ENCODE measurements around the gene ZCCHC14.
"Not testable (repeated sequence)": the region's sequence is repeated elsewhere in the genome, so short reads cannot be mapped to it uniquely, and the experiment has no call there.

The ZCCHC14 gene

DNA sequence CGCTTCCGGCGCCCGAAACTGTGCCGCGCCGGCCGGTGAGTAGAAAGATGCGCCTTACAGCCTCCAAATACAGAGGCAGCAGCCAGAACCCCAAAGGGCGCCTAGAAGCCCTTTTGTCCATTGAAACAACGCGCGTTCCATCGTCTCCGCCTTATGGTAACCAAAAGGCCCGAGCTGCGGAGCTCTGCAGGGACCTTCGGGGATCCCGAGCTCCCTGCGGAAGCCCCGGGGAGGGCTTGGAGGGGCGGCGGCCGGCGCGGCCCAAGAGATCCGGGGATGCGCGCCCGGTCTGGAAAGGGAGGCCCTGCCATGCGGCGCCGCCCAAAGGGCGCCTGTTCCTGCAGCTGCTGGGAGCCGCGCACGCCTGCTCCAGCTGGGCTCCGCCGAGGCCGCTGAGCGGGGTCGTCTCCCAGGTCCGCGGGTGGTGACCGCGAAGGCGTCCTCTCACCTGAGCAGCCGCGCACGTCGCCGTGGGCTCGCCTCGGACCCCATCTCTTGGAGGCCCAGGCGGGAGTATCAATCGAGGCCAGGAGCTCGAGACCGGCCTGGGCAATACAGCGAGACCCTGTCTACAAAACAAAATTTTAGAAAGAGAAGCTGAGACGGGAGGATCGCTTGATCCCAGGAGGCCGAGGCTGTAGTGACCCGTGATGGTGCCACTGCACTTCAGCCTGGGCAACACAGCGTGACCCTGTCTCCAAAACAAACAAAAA is 108.5 kb downstream of the ZCCHC14 start:
- Histone ChIP-seq H3K9ac (peak overlapping the region; percentile 82 to 95 (median 88)), H3K4me2 (peak overlapping the region; percentile 72 to 97 (median 88)), H3K9me3 (replicated peaks in 1 of 11) (no peaks in the 10 kb centered on the region), H4K20me1 (peaks cover 32 to 39% (median 37%) of the 10 kb centered on the region in 11 experiments; a peak in 21 of 22 replicates), H3K27me3 (no peaks in the 10 kb centered on the region), H3K36me3 (peaks cover 0 to 7% (median 1%) of the 10 kb centered on the region in 11 experiments; a peak in 5 of 22 replicates), H3K4me3 (peak overlapping the region; percentile 60 to 88 (median 78)), H3K4me1 (peaks cover 67 to 77% (median 71%) of the 10 kb centered on the region in 10 experiments), H3K27ac (peak overlapping the region; percentile 77 to 95 (median 91))
- no peak for TF ChIP-seq Cebpa-rat (IDR thresholded peaks at IDR 0.05)

DNA sequence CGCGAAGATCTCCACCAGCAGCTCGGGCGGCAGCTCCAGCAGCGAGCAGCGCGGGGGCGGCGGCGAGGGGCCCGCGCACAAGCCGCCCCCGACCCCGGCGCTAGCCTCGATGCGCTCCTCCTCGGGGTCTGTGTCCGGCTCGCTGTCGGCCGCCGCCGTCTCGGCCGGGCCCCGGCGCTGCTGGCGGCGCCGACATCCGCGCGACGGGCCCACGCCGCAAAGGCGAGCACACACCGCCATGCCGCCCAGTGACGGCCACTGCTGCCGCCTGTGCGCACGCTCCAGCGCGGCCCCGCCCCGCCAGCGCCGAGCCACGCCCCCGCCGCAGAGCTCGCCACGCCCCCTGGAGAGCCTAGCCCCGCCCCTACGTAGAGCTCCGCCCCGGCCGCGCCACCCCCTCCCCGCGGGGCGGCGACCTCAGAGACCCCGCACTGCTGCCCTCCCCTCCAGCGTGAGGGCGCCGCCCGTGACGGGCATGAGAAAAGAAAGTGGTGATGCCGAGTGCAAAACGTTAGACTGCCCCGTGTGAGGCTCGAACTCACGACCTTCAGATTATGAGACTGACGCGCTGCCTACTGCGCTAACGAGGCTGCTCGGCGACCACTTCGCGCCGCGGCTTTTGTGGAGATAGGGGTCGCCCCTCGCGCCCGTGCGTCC is 109.2 kb downstream of the ZCCHC14 start, which contains the start of gene FBXO31:
Gene FBXO31 (minus strand): TSS at position 272 of the 657 bp plus-strand sequence. CDS start 32 bp downstream, at position 240.
- Histone ChIP-seq H3K4me1 (peaks cover 62 to 71% (median 65%) of the 10 kb centered on the region in 10 experiments), H3K4me3 (peak within 1 kb of the TSS; percentile 60 to 88 (median 78)), H3K27me3 (no peaks in the 10 kb centered on the region), H3K9me3 (replicated peaks in 1 of 11) (no peaks in the 10 kb centered on the region), H3K4me2 (peak within 1 kb of the TSS; percentile 84 to 99 (median 92)), H3K36me3 (peaks cover 0 to 11% (median 6%) of the 10 kb centered on the region in 11 experiments; a peak in 6 of 22 replicates), H4K20me1 (peaks cover 36 to 46% (median 44%) of the 10 kb centered on the region in 11 experiments; a peak in 21 of 22 replicates), H3K9ac (peak within 1 kb of the TSS; percentile 82 to 95 (median 88)), H3K27ac (peak within 1 kb of the TSS; percentile 77 to 95 (median 91))
- TF ChIP-seq Cebpa-rat (IDR thresholded peaks at IDR 0.05): no peak

DNA sequence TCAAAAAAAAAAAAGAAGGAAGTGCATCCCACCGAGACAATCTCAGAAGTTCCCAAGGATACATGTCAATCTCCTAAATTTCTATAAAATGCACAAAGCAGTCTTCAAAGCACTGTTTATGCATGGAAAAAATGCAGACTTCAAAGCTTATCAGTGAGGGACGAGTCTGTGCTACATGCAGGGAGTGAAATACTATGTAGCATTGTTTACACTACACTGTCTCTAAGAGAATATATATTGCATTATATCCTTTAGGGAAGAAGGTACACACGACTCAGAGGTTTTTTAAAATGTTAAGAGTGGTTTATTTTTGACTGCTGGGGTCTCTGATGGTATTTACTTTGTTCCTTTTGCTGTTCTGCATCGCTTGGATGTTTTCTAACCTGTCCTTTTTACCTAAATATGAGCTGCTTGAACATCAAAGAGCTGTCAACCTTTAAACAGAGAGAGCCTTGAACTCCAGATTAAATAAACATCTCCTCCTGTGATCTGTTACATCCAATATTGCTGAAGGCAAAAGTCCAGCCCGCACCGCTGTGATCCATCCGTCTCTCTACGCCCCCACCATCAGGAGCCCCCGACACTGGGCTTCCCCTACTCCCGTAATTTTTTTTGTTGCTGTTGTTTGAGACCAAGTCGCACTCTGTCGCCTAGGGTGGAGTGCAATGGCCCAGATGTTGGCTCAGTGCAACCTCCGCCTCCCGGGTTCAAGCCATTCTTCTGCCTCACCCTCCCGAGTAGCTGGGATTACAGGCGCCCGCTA is 110.6 kb downstream of the ZCCHC14 start:
- Histone ChIP-seq H3K27me3 (peaks cover 0 to 3% (median 0%) of the 10 kb centered on the region in 11 experiments; a peak in 1 of 22 replicates), H3K4me1 (peaks cover 52 to 58% (median 55%) of the 10 kb centered on the region in 10 experiments), H4K20me1 (peaks cover 45 to 60% (median 58%) of the 10 kb centered on the region in 11 experiments; a peak in 21 of 22 replicates), H3K36me3 (peaks cover 0 to 24% (median 11%) of the 10 kb centered on the region in 11 experiments; a peak in 11 of 22 replicates), H3K4me2 (peak overlapping the region; percentile 84 to 99 (median 92)), H3K9me3 (replicated peaks in 1 of 11) (no peaks in the 10 kb centered on the region), H3K27ac (peak overlapping the region in 10 of 11 experiments; percentile 85 to 95 (median 92); a peak in 19 of 22 replicates), H3K9ac (peak overlapping the region; percentile 82 to 95 (median 88)), H3K4me3 (peak overlapping the region; percentile 60 to 88 (median 78))
- no peak for TF ChIP-seq Cebpa-rat (IDR thresholded peaks at IDR 0.05)

DNA sequence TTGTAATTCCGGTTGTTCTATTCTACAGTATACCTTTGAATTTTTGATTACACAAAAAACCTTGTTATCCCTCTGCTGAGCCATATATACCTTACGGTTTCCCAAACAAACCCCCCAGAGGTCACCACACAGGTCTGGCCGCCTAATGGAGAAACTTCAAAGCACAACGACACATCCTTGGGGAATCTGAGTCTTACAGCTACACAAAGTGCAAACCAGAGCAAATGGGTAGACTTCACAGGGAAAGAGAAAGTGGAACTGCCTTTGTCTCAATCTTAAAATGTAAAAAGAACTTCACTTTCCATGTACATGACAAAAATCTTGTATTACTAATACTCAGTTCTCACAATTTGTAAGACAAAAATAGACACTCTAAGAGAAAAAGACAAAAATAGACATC is 111.9 kb downstream of the ZCCHC14 start:
- Histone ChIP-seq H3K4me2 (peak overlapping the region; percentile 84 to 99 (median 92)), H3K36me3 (peaks cover 0 to 37% (median 16%) of the 10 kb centered on the region in 11 experiments; a peak in 11 of 22 replicates)

DNA sequence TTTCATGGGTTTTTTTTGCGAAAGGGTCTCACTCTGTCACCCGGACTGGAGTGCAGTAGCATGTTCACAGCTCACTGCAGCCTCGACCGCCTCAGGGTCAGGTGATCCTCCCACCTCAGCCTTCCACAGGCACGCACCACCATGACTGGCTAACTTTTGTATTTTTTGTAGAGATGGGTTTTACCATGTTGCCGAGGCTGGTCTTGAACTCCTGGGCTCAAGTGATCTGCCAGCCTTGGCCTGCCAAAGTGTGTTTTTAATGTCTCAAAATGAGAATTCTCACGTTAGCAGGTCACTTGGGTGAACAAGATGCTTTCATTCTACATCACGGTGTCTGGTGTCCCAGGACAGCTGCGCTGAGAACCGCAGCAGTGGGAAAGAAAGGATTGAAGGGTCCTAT is 112.4 kb downstream of the ZCCHC14 start:
- Histone ChIP-seq H3K4me1 (peaks cover 45 to 53% (median 51%) of the 10 kb centered on the region in 10 experiments), H3K36me3 (peaks cover 0 to 39% (median 16%) of the 10 kb centered on the region in 11 experiments; a peak in 11 of 22 replicates), H3K27ac (0 out of 22 replicates have a peak overlapping the region, but pooled peaks of 1 of the 11 experiments have one; percentile 13), H3K9me3 (replicated peaks in 1 of 11) (no peaks in the 10 kb centered on the region), H3K9ac (peak overlapping the region in 3 of 11 experiments; percentile 93 to 95 (median 94); a peak in 2 of 22 replicates), H4K20me1 (peaks cover 63 to 78% (median 76%) of the 10 kb centered on the region in 11 experiments), H3K4me2 (peak overlapping the region; percentile 84 to 99 (median 92); a peak in 21 of 22 replicates), H3K4me3 (no peak overlapping the region), H3K27me3 (peaks cover 0 to 21% (median 0%) of the 10 kb centered on the region in 11 experiments; a peak in 3 of 22 replicates)
- TF ChIP-seq Cebpa-rat (IDR thresholded peaks at IDR 0.05): no peak

More for the DNA sequence above, 111.9 kb downstream of the ZCCHC14 start:
- peaks cover 0 to 16% (median 0%) of the 10 kb centered on the region in 11 experiments; a peak in 2 of 22 replicates for H3K27me3 ChIP-seq
- peak overlapping the region in 8 of 10 experiments; percentile 60 to 88 (median 78); a peak in 9 of 20 replicates for H3K4me3 ChIP-seq
- H3K9ac ChIP-seq: peak overlapping the region in 9 of 11 experiments; percentile 42 to 95 (median 91); a peak in 13 of 22 replicates
- H4K20me1 ChIP-seq: peaks cover 59 to 73% (median 71%) of the 10 kb centered on the region in 11 experiments
- H3K9me3 ChIP-seq (replicated peaks in 1 of 11): no peaks in the 10 kb centered on the region
- no peak for TF ChIP-seq Cebpa-rat (IDR thresholded peaks at IDR 0.05)
- peaks cover 44 to 53% (median 51%) of the 10 kb centered on the region in 10 experiments for H3K4me1 ChIP-seq
- H3K27ac ChIP-seq: peak overlapping the region in 6 of 11 experiments; percentile 4 to 60 (median 26); a peak in 4 of 22 replicates

DNA sequence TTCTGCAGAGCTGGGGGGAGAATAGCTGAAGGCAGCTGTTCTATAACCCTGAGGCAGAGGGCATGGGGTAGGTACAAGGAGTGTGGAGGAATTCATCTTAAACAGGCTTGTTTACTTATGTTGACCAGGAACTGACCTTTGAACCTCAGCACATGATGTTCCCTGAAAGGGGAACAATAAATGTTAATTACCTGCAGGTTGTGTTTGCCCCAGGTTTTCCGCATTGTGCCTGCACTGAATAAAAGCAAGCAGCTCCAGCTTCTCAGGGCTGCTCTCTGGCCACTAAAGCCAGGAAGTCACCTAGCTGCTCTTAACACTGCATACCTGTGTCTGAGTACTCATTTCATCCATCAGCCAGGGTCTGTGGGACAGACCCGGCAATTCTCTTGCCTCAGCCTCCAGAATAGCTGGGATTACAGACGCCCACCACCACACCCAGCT is 113.5 kb downstream of the ZCCHC14 start:
- H3K27ac ChIP-seq; H3K9ac ChIP-seq; H3K4me2 ChIP-seq; H3K4me3 ChIP-seq; H3K9me3 ChIP-seq (replicated peaks in 1 of 11): not testable (repeated sequence)
- H3K27me3 ChIP-seq: peaks cover 0 to 32% (median 0%) of the 10 kb centered on the region in 11 experiments; a peak in 4 of 22 replicates
- H3K4me1 ChIP-seq: peaks cover 41 to 46% (median 45%) of the 10 kb centered on the region in 10 experiments
- peaks cover 0 to 48% (median 18%) of the 10 kb centered on the region in 11 experiments; a peak in 13 of 22 replicates for H3K36me3 ChIP-seq
- peaks cover 74 to 89% (median 87%) of the 10 kb centered on the region in 11 experiments for H4K20me1 ChIP-seq

DNA sequence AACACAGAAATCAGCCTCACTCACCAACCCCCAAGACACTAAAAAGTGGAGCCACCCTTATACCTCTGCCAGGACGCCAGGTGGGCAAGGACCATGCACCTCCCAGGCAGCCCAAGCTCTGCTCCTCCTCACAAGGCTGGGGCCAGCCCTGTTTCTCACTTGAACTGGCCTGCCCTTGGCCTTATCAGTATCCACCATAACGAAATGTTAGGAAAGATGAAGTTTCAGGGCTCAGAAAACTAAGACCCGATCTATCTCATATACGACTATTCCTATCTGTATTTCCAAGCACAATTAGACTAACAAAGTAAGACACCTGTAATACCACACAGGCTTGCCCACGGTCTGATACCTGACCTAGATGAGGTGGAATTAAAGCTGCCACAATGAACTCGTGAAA is 116.2 kb downstream of the ZCCHC14 start:
- TF ChIP-seq Cebpa-rat (IDR thresholded peaks at IDR 0.05): no peak
- Histone ChIP-seq H3K27me3 (peaks cover 0 to 57% (median 0%) of the 10 kb centered on the region in 11 experiments; a peak in 6 of 22 replicates), H3K27ac (no peak overlapping the region), H3K9ac (no peak overlapping the region), H3K36me3 (peaks cover 0 to 57% (median 28%) of the 10 kb centered on the region in 11 experiments; a peak in 14 of 22 replicates), H3K9me3 (replicated peaks in 1 of 11) (no peaks in the 10 kb centered on the region), H3K4me1 (peaks cover 28 to 43% (median 35%) of the 10 kb centered on the region in 10 experiments), H4K20me1 (peaks cover 87 to 100% (median 100%) of the 10 kb centered on the region in 11 experiments), H3K4me3 (no peak overlapping the region), H3K4me2 (peak overlapping the region in 6 of 11 experiments; percentile 56 to 81 (median 68); a peak in 7 of 22 replicates)
